Superior temporal gyrus (tissue), 1 donor: ENCODE data around the gene PPARGC1A.

Source experiments
- DNase-seq: peaks from one replicate; pipeline ENCODE4 v3.0.0-alpha.2; 2016; ENCODE audit errors: extremely low spot score

Gene PPARGC1A, protein sequence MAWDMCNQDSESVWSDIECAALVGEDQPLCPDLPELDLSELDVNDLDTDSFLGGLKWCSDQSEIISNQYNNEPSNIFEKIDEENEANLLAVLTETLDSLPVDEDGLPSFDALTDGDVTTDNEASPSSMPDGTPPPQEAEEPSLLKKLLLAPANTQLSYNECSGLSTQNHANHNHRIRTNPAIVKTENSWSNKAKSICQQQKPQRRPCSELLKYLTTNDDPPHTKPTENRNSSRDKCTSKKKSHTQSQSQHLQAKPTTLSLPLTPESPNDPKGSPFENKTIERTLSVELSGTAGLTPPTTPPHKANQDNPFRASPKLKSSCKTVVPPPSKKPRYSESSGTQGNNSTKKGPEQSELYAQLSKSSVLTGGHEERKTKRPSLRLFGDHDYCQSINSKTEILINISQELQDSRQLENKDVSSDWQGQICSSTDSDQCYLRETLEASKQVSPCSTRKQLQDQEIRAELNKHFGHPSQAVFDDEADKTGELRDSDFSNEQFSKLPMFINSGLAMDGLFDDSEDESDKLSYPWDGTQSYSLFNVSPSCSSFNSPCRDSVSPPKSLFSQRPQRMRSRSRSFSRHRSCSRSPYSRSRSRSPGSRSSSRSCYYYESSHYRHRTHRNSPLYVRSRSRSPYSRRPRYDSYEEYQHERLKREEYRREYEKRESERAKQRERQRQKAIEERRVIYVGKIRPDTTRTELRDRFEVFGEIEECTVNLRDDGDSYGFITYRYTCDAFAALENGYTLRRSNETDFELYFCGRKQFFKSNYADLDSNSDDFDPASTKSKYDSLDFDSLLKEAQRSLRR

GRCh38 chr4:23889814-23890341 is at the start of gene PPARGC1A:
TSS of gene PPARGC1A (minus strand) at chr4:23890047. CDS start at chr4:23889957, 90 bp downstream.
- DNase-seq: peak; percentile 60

DNA sequence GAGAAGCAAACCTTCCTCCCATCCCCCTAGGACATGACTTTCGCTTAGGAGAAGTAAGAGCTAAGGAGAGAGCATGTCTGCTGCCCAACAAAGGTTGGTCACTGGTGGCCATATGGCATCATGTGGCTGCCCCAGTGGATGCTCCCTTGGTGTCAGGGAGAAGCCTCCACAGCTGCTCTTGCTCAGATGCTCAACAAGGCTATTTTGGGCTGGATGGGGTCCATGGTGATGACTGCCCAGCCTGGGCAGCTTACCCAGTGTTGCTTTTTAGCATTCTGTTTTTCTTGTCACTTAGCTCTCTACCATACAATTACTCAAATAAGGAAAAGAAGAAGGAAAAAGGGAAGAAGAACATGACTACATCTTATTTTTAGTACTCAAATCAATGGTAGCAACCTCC is 48.9 kb upstream of the PPARGC1A start:
- no peak for DNase-seq

DNA sequence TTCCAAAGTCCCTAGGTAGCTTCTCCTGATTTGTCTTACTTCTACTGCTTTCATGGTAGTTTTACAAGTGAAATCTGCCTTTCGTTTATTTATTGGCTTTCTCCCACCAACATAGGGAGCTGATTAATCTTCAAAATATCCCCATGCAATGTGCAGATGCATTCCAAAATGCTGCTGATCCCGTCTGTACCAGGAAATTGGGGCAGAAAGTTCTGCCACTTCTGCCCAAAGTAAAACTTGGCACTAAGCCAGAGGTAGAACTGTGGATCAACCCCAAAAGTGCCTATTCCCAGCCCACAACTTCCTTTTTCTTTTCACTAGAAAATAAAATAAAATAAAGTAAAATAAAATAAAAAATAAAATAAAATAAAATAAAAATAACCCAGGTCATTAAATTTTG is 47.3 kb upstream of the PPARGC1A start:
- DNase-seq: no peak

GRCh38 chr4:23934915-23935314 is 45.1 kb upstream of the PPARGC1A start:
- DNase-seq: no peak

GRCh38 chr4:23934223-23934622 is 44.4 kb upstream of the PPARGC1A start:
- DNase-seq: no peak

DNA sequence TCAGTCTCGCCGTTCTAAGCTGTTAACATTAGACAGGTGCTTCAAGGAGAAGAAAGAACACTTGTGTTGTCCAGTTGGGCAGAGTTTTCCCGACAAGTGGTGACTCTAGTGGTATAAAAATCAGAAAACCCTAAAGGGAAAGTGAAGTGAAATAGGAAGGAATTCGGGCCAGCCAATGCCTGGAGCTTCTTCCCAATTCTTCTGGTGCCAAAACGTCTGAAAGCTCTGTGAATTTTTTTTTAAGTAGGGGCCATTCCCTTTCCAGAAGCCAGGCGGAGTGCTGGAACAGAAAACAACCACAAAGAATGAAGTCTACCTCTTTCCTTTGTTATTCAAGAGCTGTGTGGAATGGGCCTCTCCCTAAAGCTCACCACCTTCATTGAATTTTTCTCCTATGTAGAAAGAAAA is 43.1 kb upstream of the PPARGC1A start:
- DNase-seq: no peak

GRCh38 chr4:23932186-23932585 is 42.3 kb upstream of the PPARGC1A start:
- no peak for DNase-seq

- no peak for DNase-seq
These were observed 41.6 kb upstream of the PPARGC1A start for GRCh38 chr4:23931489-23931830.

DNA sequence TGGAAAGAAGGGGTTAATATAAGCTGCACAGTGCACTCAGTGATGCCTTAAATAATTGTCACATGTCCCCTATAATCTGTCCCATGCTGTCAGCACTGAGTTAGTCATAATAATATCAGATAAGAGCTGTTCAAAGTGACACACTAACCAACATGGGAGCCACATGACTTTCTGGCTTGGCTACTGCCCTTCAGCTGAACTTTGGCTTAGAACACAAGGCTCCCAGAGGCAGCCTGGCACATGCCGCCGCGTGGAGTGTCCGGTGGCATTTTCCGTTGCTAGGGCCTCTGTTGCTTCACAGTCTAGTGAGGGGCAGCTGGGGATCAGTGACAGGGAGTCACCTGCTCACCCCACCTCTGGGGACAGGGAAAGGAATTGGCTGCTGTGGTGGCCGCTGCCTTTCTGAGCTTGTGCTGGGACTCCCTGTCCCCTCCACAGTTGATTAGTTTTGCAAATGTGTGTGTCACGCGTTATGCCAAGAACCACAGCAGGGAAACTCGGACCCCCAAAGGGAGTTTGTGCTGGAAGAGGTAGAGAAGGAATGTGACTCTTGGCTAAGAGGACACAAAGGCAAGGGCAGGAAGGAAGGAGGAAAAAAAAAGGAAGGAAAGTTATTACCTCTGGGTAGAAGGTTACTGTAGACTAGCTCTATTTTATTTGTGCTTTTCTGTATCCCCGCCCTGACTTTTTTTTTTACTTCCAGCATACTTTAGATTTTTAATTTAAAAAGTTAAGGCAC is 41.1 kb upstream of the PPARGC1A start:
- no peak for DNase-seq

DNA sequence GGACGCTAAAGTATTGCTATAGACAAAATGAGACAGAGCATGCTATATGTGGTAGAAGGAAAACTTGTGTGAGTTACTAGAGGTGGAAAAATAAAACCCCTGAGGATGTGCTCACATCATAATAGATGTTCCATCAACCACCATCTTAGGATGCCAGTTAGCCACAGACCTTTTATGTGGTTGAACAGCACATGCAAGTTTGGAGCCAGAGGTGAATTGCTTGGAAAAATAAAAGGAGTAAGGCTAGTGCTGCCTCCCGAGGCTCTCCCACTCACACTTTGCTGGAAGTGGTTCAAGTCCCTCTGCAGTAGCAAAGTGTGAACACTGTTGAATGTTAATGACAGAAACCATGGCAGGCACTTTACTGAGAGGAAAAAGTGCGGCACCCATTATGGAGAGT is 39.4 kb upstream of the PPARGC1A start:
- no peak for DNase-seq

DNA sequence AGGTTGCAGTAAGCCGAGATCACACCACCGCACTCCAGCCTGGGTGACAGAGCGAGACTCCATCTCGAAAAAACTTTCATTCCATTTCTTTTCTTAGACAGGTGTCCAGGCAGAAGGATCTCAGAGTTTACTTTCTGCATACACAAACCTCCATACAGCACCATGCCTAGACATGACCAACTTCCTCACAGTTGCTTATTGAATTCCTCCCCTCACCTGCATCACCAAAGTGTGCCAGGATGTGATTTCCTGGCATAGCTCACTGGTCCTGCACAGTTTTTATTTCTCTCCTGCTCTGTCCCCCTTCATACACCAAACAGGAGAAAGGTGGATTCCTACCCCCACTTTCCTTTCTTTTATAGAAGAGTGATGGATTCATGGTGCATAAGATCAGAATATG is 34.7 kb upstream of the PPARGC1A start:
- DNase-seq: no peak

GRCh38 chr4:23923840-23924239 is 34.0 kb upstream of the PPARGC1A start:
- no peak for DNase-seq

GRCh38 chr4:23923141-23923540 is 33.3 kb upstream of the PPARGC1A start:
- DNase-seq: no peak

- DNase-seq: no peak
These were observed 32.8 kb upstream of the PPARGC1A start for GRCh38 chr4:23922541-23923111.

DNA sequence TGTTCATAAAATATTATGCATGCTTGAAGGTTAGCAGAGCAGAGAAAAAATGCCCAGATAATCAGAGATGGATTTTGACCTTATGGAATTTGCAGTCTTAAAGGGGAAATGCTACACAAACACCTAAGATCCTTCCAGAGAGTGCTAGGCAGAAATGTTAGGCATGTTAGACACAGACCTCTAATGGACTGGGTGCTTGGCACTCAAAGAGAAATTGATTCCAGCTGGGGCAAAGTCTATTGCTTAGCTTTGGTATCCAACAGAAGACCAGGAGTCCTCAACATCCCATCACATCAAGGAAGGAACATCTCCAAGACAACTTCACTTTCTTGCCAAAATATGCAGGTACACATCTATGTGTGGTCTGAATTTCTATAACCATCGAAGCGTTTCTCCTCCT is 32.2 kb upstream of the PPARGC1A start:
- no peak for DNase-seq

DNA sequence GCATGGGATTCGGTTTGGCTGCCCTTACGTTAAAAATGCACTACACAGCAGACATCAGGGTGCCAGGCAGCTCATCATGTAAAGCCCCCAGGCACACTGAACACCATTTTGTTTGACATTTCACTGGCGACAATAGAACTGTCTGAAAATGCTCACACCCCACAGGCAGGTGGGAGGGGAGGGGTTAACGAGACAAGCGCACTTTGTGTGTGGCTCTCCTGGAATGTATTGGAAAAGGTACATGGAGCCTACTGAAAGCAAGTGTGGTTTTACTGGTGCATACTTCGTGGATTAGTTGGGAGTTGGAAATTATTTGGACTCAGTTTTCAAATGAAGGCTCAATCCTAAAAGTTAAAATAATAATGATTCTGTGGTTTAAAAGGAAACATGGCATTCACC is 31.6 kb upstream of the PPARGC1A start:
- no peak for DNase-seq

DNA sequence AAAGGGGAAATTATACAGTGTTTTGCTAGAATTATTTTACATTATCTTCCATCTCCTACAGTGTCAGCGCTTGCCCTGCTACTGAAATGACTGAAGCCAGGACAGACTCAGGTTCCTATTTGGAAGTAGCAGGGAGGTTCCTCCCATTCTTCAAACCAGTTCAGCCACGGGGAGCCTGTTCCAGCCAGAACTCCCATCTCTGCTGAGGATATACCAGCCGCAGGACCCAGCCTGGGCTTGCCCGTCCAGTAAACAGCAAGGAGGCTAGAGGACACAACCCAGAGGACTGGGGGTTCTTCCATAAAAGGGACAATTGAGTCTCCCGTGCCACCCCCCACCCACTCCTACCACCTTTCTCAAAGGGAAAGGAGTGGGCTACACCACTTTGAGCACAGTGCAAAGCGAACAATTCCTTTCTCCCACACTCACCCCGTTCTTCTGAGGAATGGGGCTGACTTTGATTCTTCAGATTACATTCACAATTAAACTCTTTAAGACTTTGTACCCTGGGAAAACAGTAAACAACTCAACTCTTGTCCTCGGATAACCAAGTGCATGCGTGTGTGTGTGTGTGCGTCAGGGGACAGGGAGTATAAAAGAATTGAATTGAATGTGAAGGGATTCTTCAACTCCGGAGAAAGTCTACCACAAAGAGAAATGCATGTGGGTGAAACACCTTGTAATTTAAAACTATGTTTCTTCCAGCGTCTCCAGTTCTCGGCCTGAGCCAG is 31.0 kb upstream of the PPARGC1A start:
- no peak for DNase-seq

- DNase-seq: no peak
These were observed 30.4 kb upstream of the PPARGC1A start for GRCh38 chr4:23920296-23920695.

DNA sequence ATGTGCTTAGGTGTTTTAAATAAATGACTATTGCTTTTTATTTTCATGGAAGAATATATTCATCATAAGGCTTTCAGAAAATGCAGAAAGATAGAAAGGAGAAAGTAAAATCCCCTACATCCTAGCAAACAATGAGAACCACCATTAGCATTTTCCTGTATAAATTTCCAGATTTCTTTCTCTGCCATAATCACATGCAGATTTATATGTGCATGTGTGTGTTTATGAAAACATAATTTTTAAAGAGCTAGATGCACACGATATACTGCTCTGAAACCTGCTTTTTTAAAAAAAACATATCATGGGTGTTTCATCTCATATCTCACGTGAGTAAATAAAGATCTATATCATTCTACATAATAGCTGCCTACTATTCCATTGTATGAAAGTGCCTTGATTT is 26.4 kb upstream of the PPARGC1A start:
- DNase-seq: no peak

GRCh38 chr4:23915459-23916132 is 25.7 kb upstream of the PPARGC1A start:
- DNase-seq: no peak
